T-helper 2 cell (primary cell): ENCODE data around the gene PLS1.
"Not testable (repeated sequence)": the region's sequence is repeated elsewhere in the genome, so short reads cannot be mapped to it uniquely, and the experiment has no call there.

Experiments
- DNase-seq, 5 experiments: peaks; one replicate each; pipeline versions ENCODE4 v3.0.0 to v3.0.0-alpha.2; 2012 to 2022

The PLS1 gene

GRCh38 chr3:142595581-142595950 lies 627 bp upstream of the PLS1 start:
- no peak for DNase-seq

GRCh38 chr3:142596726-142597088 lies 514 bp downstream of the PLS1 start:
- DNase-seq, result no peak

GRCh38 chr3:142597906-142598305 lies 1.7 kb downstream of the PLS1 start:
- DNase-seq, result no peak

GRCh38 chr3:142601713-142602112 lies 5.5 kb downstream of the PLS1 start:
- DNase-seq, result no peak

GRCh38 chr3:142602619-142603385 lies 6.6 kb downstream of the PLS1 start:
- no peak for DNase-seq

GRCh38 chr3:142603386-142603705 lies 7.2 kb downstream of the PLS1 start:
- DNase-seq, result not testable (repeated sequence)

GRCh38 chr3:142604940-142605339 lies 8.7 kb downstream of the PLS1 start:
- peak in 1 of 5 experiments; percentile 10 for DNase-seq

GRCh38 chr3:142608631-142609030 lies 12.4 kb downstream of the PLS1 start:
- DNase-seq, result no peak

GRCh38 chr3:142609136-142609535 lies 12.9 kb downstream of the PLS1 start:
- no peak for DNase-seq

GRCh38 chr3:142611206-142611605 lies 15.0 kb downstream of the PLS1 start:
- no peak for DNase-seq

GRCh38 chr3:142613491-142613890 lies 17.3 kb downstream of the PLS1 start:
- peak in 1 of 5 experiments; percentile 15 for DNase-seq

- DNase-seq, result no peak
These were observed 17.9 kb downstream of the PLS1 start for GRCh38 chr3:142614059-142614626.

GRCh38 chr3:142615171-142615570 lies 19.0 kb downstream of the PLS1 start:
- DNase-seq, result no peak

GRCh38 chr3:142618917-142619461 lies 22.8 kb downstream of the PLS1 start:
- no peak for DNase-seq

GRCh38 chr3:142622405-142622804 lies 26.2 kb downstream of the PLS1 start:
- DNase-seq, result no peak

GRCh38 chr3:142623194-142623593 lies 27.0 kb downstream of the PLS1 start:
- no peak for DNase-seq

- no peak for DNase-seq
These were observed 28.4 kb downstream of the PLS1 start for GRCh38 chr3:142624341-142625152.

- DNase-seq, result no peak
These were observed 28.9 kb downstream of the PLS1 start for GRCh38 chr3:142625153-142625440.

GRCh38 chr3:142626971-142627370 lies 30.8 kb downstream of the PLS1 start:
- no peak for DNase-seq

- peak in 1 of 5 experiments; percentile 52 for DNase-seq
These were observed 32.6 kb downstream of the PLS1 start for GRCh38 chr3:142628801-142629200.

- no peak for DNase-seq
These were observed 36.9 kb downstream of the PLS1 start for GRCh38 chr3:142633073-142633472.

- DNase-seq, result no peak
These were observed 39.9 kb downstream of the PLS1 start for GRCh38 chr3:142636050-142636449.

GRCh38 chr3:142636664-142637063 lies 40.5 kb downstream of the PLS1 start:
- no peak for DNase-seq

- DNase-seq, result no peak
These were observed 42.1 kb downstream of the PLS1 start for GRCh38 chr3:142638291-142638690.
